GM19240 (cell line): ENCODE results near the gene SGCA.

Source experiments
- DNase-seq: peaks from one replicate; pipeline ENCODE4 v3.0.0; 2011; ENCODE audit warnings: low spot score; ENCODE audit not compliant: insufficient read length

SGCA gene

GRCh38 chr17:50166518-50167181, 845 bp downstream of the SGCA start:
- no peak for DNase-seq

GRCh38 chr17:50167371-50167770, 1.6 kb downstream of the SGCA start:
- DNase-seq = no peak

GRCh38 chr17:50168319-50168718, 2.5 kb downstream of the SGCA start:
- DNase-seq = no peak

- DNase-seq = no peak
Measured at GRCh38 chr17:50169121-50169764, 3.4 kb downstream of the SGCA start.

- no peak for DNase-seq
Measured at GRCh38 chr17:50169881-50170459, 4.2 kb downstream of the SGCA start.

GRCh38 chr17:50170662-50171370, 5.0 kb downstream of the SGCA start:
- DNase-seq = peak; percentile 78

- no peak for DNase-seq
Measured at GRCh38 chr17:50171371-50172071, 5.7 kb downstream of the SGCA start.

- DNase-seq = no peak
Measured at GRCh38 chr17:50172130-50172529, 6.3 kb downstream of the SGCA start.

- no peak for DNase-seq
Measured at GRCh38 chr17:50172936-50173334, 7.1 kb downstream of the SGCA start.

GRCh38 chr17:50173335-50173941, 7.6 kb downstream of the SGCA start:
- DNase-seq = no peak

- no peak for DNase-seq
Measured at GRCh38 chr17:50174444-50174843, 8.6 kb downstream of the SGCA start.

- DNase-seq = no peak
Measured at GRCh38 chr17:50175035-50175807, 9.4 kb downstream of the SGCA start.

- no peak for DNase-seq
Measured at GRCh38 chr17:50176559-50177357, 11.0 kb downstream of the SGCA start.

GRCh38 chr17:50177476-50177875, 11.7 kb downstream of the SGCA start:
- no peak for DNase-seq

GRCh38 chr17:50177983-50178834, 12.4 kb downstream of the SGCA start:
- DNase-seq = no peak

- no peak for DNase-seq
Measured at GRCh38 chr17:50180111-50180510, 14.3 kb downstream of the SGCA start.

- no peak for DNase-seq
Measured at GRCh38 chr17:50180620-50181019, 14.8 kb downstream of the SGCA start.

GRCh38 chr17:50181144-50181543, 15.3 kb downstream of the SGCA start:
- DNase-seq = no peak
